Kidney (tissue), 14 donors: Measurements from ENCODE around the gene SLX4. TPM values are rescaled to one million over a fixed set of nuclear protein-coding genes. Genes with fewer than 3 reads are reported as not detected.

ENCODE experiments used
- DNase-seq, 5 donors: peaks; one replicate each; pipeline ENCODE4 v3.0.0-alpha.2; 2013 to 2020
- FAIRE-seq: peaks from 2 replicates; lab custom pipeline; 2012; peaks lifted over from hg19 to GRCh38; lab: Jason Lieb, UNC
- H3K27ac ChIP-seq, 2 donors: one replicate each; pipeline ENCODE4 v1.7.0; 2013; ENCODE audit warnings: low read depth in 2 of 2, low read length in 2 of 2, inconsistent platforms in 1 of 2
- H3K27me3 ChIP-seq: one replicate; pipeline ENCODE4 v1.7.1; 2013; ENCODE audit warnings: low read length, inconsistent platforms; ENCODE audit not compliant: control insufficient read depth, insufficient read depth
- H3K36me3 ChIP-seq, 3 donors: one replicate each; pipeline versions ENCODE4 v1.7.0 to v1.7.1; 2013; ENCODE audit warnings: low read length in 3 of 3, control low read depth in 1 of 3, inconsistent platforms in 1 of 3; ENCODE audit not compliant: insufficient read depth in 3 of 3, control insufficient read depth in 2 of 3
- H3K4me1 ChIP-seq, 3 donors: one replicate each; pipeline versions ENCODE4 v1.7.0 to v1.7.1; 2013; ENCODE audit warnings: low read length in 3 of 3, inconsistent platforms in 1 of 3, low read depth in 1 of 3; ENCODE audit not compliant: control insufficient read depth in 2 of 3, insufficient read depth in 2 of 3
- H3K4me3 ChIP-seq, 3 donors: one replicate each; pipeline versions ENCODE4 v1.7.0 to v1.8.1; 2013; ENCODE audit warnings: low read length in 3 of 3, control low read depth in 1 of 3, inconsistent platforms in 1 of 3
- H3K9ac ChIP-seq, 3 donors: one replicate each; pipeline versions ENCODE4 v1.7.0 to v1.7.1; 2013; ENCODE audit warnings: low read length in 3 of 3, control low read depth in 1 of 3, inconsistent platforms in 1 of 3
- H3K9me3 ChIP-seq, 3 donors: one replicate each; pipeline versions ENCODE4 v1.7.0 to v1.7.1; 2013; ENCODE audit warnings: low read length in 3 of 3, control low read depth in 1 of 3, inconsistent platforms in 1 of 3; ENCODE audit not compliant: control insufficient read depth in 2 of 3, insufficient read depth in 1 of 3
- CTCF ChIP-seq: IDR thresholded peaks from 3 replicates; pipeline ENCODE4 v1.5.1; 2012; ENCODE audit warnings: mild to moderate bottlenecking, moderate library complexity, borderline replicate concordance; ENCODE audit not compliant: insufficient read depth; ENCODE audit errors: extremely low read depth
- intact Hi-C: fragments of 100-400 bp; cut with DNase I; formaldehyde crosslinking; loops from one replicate; pipeline ENCODE4 v1.11.1; 2022
- polyA plus RNA-seq: library from polyadenylated mRNA; stranded (reverse); fragments of 350-450 nt; fragmentation: Illumina TruSeq; extraction: RNeasy Lipid Tissue Mini Kit (QIAGEN cat#74804); gene quantifications from one replicate; pipeline ENCODE4 v1.2.3, GENCODE V29; 2014; ENCODE audit warnings: low read depth, low replicate concordance; ENCODE audit not compliant: insufficient read depth
- total RNA-seq: library from RNA; stranded (reverse); fragmentation: NEBNext Ultra II Directional; extraction: Animal tissue kit (Norgen Biotek cat#: 25700); gene quantifications from one replicate; pipeline ENCODE4 v1.2.1, GENCODE V29; 2021
- donor health status: control.
- donor health status: control.
- donor health status: control.
- donor health status: control.
- donor health status: control.
- donor health status: DM: yes; HTN: yes; CAD: no.
- donor health status: Normal renal cell carcinoma (clear cell type).

SLX4 gene
- total and polyA plus RNA-seq, 2 donors from 2014 or later: 1.0 to 4.8 TPM

- H3K9ac ChIP-seq: no peak overlapping the region
- FAIRE-seq: no peak
- H3K4me1 ChIP-seq: no peaks in the 10 kb centered on the region
- intact Hi-C loops: no loop called here
- peaks cover 3 to 20% (median 5%) of the 10 kb centered on the region in 3 donors for H3K36me3 ChIP-seq
- H3K27me3 ChIP-seq: no peaks in the 10 kb centered on the region
- no peak for TF ChIP-seq CTCF
- no peak overlapping the region for H3K27ac ChIP-seq
- H3K4me3 ChIP-seq: no peak overlapping the region
- H3K9me3 ChIP-seq: no peaks in the 10 kb centered on the region
- DNase-seq: no peak
These were observed 68.6 kb downstream of the SLX4 start for GRCh38 chr16:3542601-3543373.

- TF ChIP-seq CTCF: no peak
- Histone ChIP-seq H3K4me3 (no peak overlapping the region), H3K27ac (no peak overlapping the region), H3K4me1 (no peaks in the 10 kb centered on the region), H3K9ac (no peak overlapping the region), H3K27me3 (no peaks in the 10 kb centered on the region), H3K9me3 (no peaks in the 10 kb centered on the region), H3K36me3 (peaks cover 3 to 20% (median 5%) of the 10 kb centered on the region in 3 donors)
- DNase-seq: peak in 1 of 5 donors; percentile 56
- no peak for FAIRE-seq
- intact Hi-C loops: no loop called here
These were observed 69.8 kb downstream of the SLX4 start for GRCh38 chr16:3541527-3542155.

DNA sequence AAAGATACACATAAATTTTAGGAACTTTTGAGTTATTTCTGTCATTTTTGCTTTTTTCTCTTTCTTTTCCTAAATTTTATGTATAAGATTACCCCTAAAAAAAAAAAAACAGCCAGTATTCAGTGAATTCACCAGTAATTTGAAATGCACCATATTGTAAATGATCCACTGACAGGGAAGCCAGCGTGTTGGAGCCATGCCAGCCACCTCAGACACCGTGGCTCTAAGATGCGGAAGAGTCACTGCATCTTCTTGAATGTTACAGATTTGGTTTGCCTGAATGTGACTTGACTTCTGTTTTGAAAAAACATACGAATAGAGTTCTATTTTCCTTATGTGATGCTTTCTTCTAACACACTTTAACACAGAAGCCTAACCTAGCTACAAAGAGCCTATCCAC, 73.2 kb downstream of the SLX4 start:
- intact Hi-C loops: no loop called here
- no peak overlapping the region for H3K4me3 ChIP-seq
- DNase-seq (no peak), FAIRE-seq (no peak)
- no peaks in the 10 kb centered on the region for H3K9me3 ChIP-seq
- TF ChIP-seq CTCF: no peak
- H3K36me3 ChIP-seq: peaks cover 3 to 29% (median 16%) of the 10 kb centered on the region in 3 donors
- peaks cover 0 to 3% (median 0%) of the 10 kb centered on the region in 3 donors for H3K4me1 ChIP-seq
- no peaks in the 10 kb centered on the region for H3K27me3 ChIP-seq
- H3K9ac ChIP-seq: no peak overlapping the region
- H3K27ac ChIP-seq: no peak overlapping the region
